ENCODE data around the gene PSMF1. TPM values are rescaled to one million over a fixed set of nuclear protein-coding genes. Genes with fewer than 3 reads are reported as not detected.

PSMF1 gene
- total RNA-seq, 1 experiment from 2014 or later = 153 TPM

GRCh38 chr20:1199212-1199873 lies 80.9 kb downstream of the PSMF1 start:
- ATAC-seq = peak; percentile 40; the same call in 1 of the 2 replicates
- CTCF ChIA-PET = interaction anchor here (2.0 kb wide), 1 partner anchor 14 kb away, joined by 5 read pairs; no protein-coding TSS in a partner anchor
- Histone ChIP-seq H4K20me1 (ENCODE audit: insufficient read depth) (no peaks in the 10 kb centered on the region), H3K27ac (ENCODE audit: low read depth, low read length) (no peak overlapping the region), H3K27me3 (ENCODE audit: insufficient read depth, low read length) (no peaks in the 10 kb centered on the region), H2AFZ (ENCODE audit: low read depth, low read length, poor library complexity, severe bottlenecking) (no peak overlapping the region), H3K9me2 (ENCODE audit: insufficient read depth) (no peaks in the 10 kb centered on the region), H3K4me2 (ENCODE audit: low read length) (no peak overlapping the region), H3K9me3 (ENCODE audit: control insufficient read depth in 1 of 2, insufficient read depth in 1 of 2, low read depth in 1 of 2, low read length in 2 of 2) (no peaks in the 10 kb centered on the region), H3K9ac (ENCODE audit: low read length) (no peak overlapping the region), H3K4me1 (ENCODE audit: control insufficient read depth in 1 of 2, insufficient read depth in 2 of 2, low read length in 2 of 2) (peaks cover 0 to 9% of the 10 kb centered on the region in 2 experiments; a peak in 1 of 4 replicates), H3K79me2 (ENCODE audit: insufficient read depth, low read length) (no peaks in the 10 kb centered on the region), H3K4me3 (replicated peaks in 1 of 2; ENCODE audit: low read depth in 1 of 2, low read length in 2 of 2) (no peak overlapping the region), H3K36me3 (ENCODE audit: control insufficient read depth in 1 of 2, insufficient read depth in 2 of 2, low read length in 2 of 2) (no peaks in the 10 kb centered on the region)
- no TSS peak for BruUV-seq (replicated peaks)
- DNase-seq (ENCODE audit: low read depth, low spot score) = no peak
- TF ChIP-seq ZNF274 (IDR thresholded peaks at IDR 0.05; ENCODE audit: low read depth, low read length) (no peak), ATF3 (IDR thresholded peaks at IDR 0.05) (no peak), EZH2phosphoT487 (IDR thresholded peaks at IDR 0.05; ENCODE audit: borderline replicate concordance) (no peak), CBX3 (IDR thresholded peaks at IDR 0.05; ENCODE audit: low read depth) (no peak), TCF7L2 (IDR thresholded peaks at IDR 0.05; ENCODE audit: borderline replicate concordance, extremely low read depth, insufficient read depth, insufficient read length) (no peak), ZBTB33 (IDR thresholded peaks at IDR 0.05; ENCODE audit: extremely low read depth, insufficient replicate concordance, low read length) (no peak), EGR1 (IDR thresholded peaks at IDR 0.05; ENCODE audit: low read depth) (no peak)
- RAD21 ChIA-PET (ENCODE audit: low non-redundant PET in 1 of 2, low total read pairs in 2 of 2, uncharacterized antibody in 2 of 2, unreplicated experiment in 2 of 2) = interaction anchor here in 1 of 2 experiments (0.6 kb wide), 1 partner anchor 381 kb away, joined by 3 read pairs; no protein-coding TSS in a partner anchor
- POLR2A ChIA-PET = no interaction called here
- intact Hi-C loops (cut with micrococcal nuclease) = no loop called here
